Ascending aorta (tissue), 2 donors: Measurements from ENCODE around the gene NSD1. TPM values are rescaled to one million over a fixed set of nuclear protein-coding genes. Genes with fewer than 3 reads are reported as not detected.
"Not testable (repeated sequence)": the region's sequence is repeated elsewhere in the genome, so short reads cannot be mapped to it uniquely, and the experiment has no call there.

Experiments used
- DNase-seq, 2 donors: peaks; one replicate each; pipeline ENCODE4 v3.0.0-alpha.2; 2019; ENCODE audit warnings: low spot score in 2 of 2
- H3K27ac ChIP-seq, 2 donors: fragments of 200-600 bp; sonication (generic); one replicate each; pipeline ENCODE4 v1.5.1; 2016 to 2017; ENCODE audit warnings: mild to moderate bottlenecking in 1 of 2
- H3K27me3 ChIP-seq: fragments of 200-600 bp; sonication (generic); one replicate; pipeline ENCODE4 v1.5.1; 2017
- H3K36me3 ChIP-seq, 2 donors: fragments of 200-600 bp; sonication (generic); one replicate each; pipeline ENCODE4 v1.5.1; 2016
- H3K4me1 ChIP-seq, 2 donors: fragments of 200-600 bp; sonication (generic); one replicate each; pipeline ENCODE4 v1.5.1; 2016 to 2017; ENCODE audit warnings: mild to moderate bottlenecking in 1 of 2
- H3K4me3 ChIP-seq, 2 donors: fragments of 200-600 bp; sonication (generic); one replicate each; pipeline ENCODE4 v1.5.1; 2016 to 2017; ENCODE audit warnings: mild to moderate bottlenecking in 1 of 2
- H3K9me3 ChIP-seq, 2 donors: fragments of 200-600 bp; sonication (generic); one replicate each; pipeline ENCODE4 v1.5.1; 2016
- CTCF ChIP-seq, 3 experiments: fragments of 200-600 bp in 2 of 3; fragments of 450-650 bp in 1 of 3; sonication (generic) in 2 of 3; IDR thresholded peaks; one replicate each; pipeline ENCODE4 v1.5.1; 2016 to 2019; ENCODE audit warnings: antibody characterized with exemption in 3 of 3, mild to moderate bottlenecking in 1 of 3, moderate library complexity in 1 of 3
- intact Hi-C: fragments of 100-400 bp; cut with DNase I; formaldehyde crosslinking; loops from one replicate; pipeline ENCODE4 v1.15.1; 2023
- total RNA-seq: library from RNA; depleted of rRNA; stranded (reverse); fragments of >200 nt; gene quantifications from one replicate; pipeline ENCODE4 v1.1.0, GENCODE V29; 2016

NSD1 gene
- total RNA-seq, 1 donor from 2014 or later: 22.7 TPM

- Histone ChIP-seq H3K27ac (no peak overlapping the region), H3K27me3 (no peaks in the 10 kb centered on the region), H3K4me3 (no peak overlapping the region), H3K4me1 (no peaks in the 10 kb centered on the region), H3K36me3 (peaks cover 0 to 4% of the 10 kb centered on the region in 2 donors), H3K9me3 (no peaks in the 10 kb centered on the region)
- TF ChIP-seq CTCF (IDR thresholded peaks at IDR 0.05): no peak
- no peak for DNase-seq
- intact Hi-C loops: no loop called here
Measured at GRCh38 chr5:177163500-177163899, 29.9 kb downstream of the NSD1 start.

- Histone ChIP-seq H3K27me3 (no peaks in the 10 kb centered on the region), H3K36me3 (peaks cover 9 to 11% of the 10 kb centered on the region in 2 donors), H3K4me3 (no peak overlapping the region), H3K9me3 (no peaks in the 10 kb centered on the region), H3K27ac (no peak overlapping the region), H3K4me1 (no peaks in the 10 kb centered on the region)
- TF ChIP-seq CTCF (IDR thresholded peaks at IDR 0.05): no peak
- intact Hi-C loops: no loop called here
- DNase-seq: no peak
Measured at GRCh38 chr5:177169271-177169670, 35.7 kb downstream of the NSD1 start.

- H3K4me3 ChIP-seq: no peak overlapping the region
- peaks cover 7 to 9% of the 10 kb centered on the region in 2 donors for H3K36me3 ChIP-seq
- no peak for TF ChIP-seq CTCF (IDR thresholded peaks at IDR 0.05)
- no peak for DNase-seq
- intact Hi-C loops: no loop called here
- peak overlapping the region; percentile 22 to 59 for H3K27ac ChIP-seq
- H3K9me3 ChIP-seq: no peaks in the 10 kb centered on the region
- H3K4me1 ChIP-seq: no peaks in the 10 kb centered on the region
- no peaks in the 10 kb centered on the region for H3K27me3 ChIP-seq
Measured at GRCh38 chr5:177171961-177172360, 38.4 kb downstream of the NSD1 start.

- intact Hi-C loops: no loop called here
- Histone ChIP-seq H3K9me3 (no peaks in the 10 kb centered on the region), H3K4me1 (no peaks in the 10 kb centered on the region), H3K27me3 (no peaks in the 10 kb centered on the region), H3K4me3 (no peak overlapping the region), H3K27ac (no peak overlapping the region), H3K36me3 (peaks cover 0 to 9% of the 10 kb centered on the region in 2 donors)
- TF ChIP-seq CTCF (IDR thresholded peaks at IDR 0.05): no peak
- DNase-seq: no peak
Measured at GRCh38 chr5:177175336-177175735, 41.8 kb downstream of the NSD1 start.

GRCh38 chr5:177176175-177176711 lies 42.7 kb downstream of the NSD1 start:
- intact Hi-C loops: no loop called here
- DNase-seq: no peak
- H3K27ac ChIP-seq: no peak overlapping the region
- H3K27me3 ChIP-seq: no peaks in the 10 kb centered on the region
- TF ChIP-seq CTCF (IDR thresholded peaks at IDR 0.05): no peak
- H3K4me3 ChIP-seq: no peak overlapping the region
- no peaks in the 10 kb centered on the region for H3K9me3 ChIP-seq
- H3K4me1 ChIP-seq: no peaks in the 10 kb centered on the region
- H3K36me3 ChIP-seq: peaks cover 0 to 3% of the 10 kb centered on the region in 2 donors

GRCh38 chr5:177177847-177178437 lies 44.4 kb downstream of the NSD1 start:
- H3K27ac ChIP-seq, DNase-seq, H3K36me3 ChIP-seq, H3K27me3 ChIP-seq, H3K4me1 ChIP-seq, H3K4me3 ChIP-seq, intact Hi-C loops, H3K9me3 ChIP-seq: not testable (repeated sequence)
